ENCODE data around the gene CDON. TPM values are rescaled to one million over a fixed set of nuclear protein-coding genes. Genes with fewer than 3 reads are reported as not detected.
A peak's percentile ranks its signal among the peaks of the same experiment; 100 is the strongest.

CDON gene
- polyA plus RNA-seq, 1 of the 3 experiments (the other 2 are of a cell fraction): 3.7 TPM

DNA sequence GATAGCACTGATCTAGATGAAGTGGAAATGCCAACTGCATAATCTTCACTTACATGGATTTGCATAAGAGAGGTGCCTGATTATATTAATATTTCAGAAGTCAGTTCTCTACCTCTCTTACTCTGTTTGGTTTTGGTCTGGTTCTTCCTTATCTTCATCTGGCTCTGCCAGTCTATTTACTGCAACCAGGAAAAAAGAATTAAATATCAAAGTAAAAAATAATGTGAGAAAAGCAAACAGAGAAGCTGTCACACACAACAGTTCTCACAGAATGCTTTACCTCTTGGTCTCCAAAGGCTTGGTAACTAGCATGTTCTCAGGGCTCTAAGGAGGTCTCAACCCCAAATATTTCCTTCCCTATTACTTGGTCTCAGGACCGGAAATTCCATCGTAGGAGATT is 110.1 kb downstream of the CDON start (continued):
- TF ChIP-seq, protein P1, sequence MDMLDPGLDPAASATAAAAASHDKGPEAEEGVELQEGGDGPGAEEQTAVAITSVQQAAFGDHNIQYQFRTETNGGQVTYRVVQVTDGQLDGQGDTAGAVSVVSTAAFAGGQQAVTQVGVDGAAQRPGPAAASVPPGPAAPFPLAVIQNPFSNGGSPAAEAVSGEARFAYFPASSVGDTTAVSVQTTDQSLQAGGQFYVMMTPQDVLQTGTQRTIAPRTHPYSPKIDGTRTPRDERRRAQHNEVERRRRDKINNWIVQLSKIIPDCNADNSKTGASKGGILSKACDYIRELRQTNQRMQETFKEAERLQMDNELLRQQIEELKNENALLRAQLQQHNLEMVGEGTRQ (IDR thresholded peaks at IDR 0.05; ENCODE audit: borderline replicate concordance, low read depth, low read length): no peak
- TF ChIP-seq, protein P2, sequence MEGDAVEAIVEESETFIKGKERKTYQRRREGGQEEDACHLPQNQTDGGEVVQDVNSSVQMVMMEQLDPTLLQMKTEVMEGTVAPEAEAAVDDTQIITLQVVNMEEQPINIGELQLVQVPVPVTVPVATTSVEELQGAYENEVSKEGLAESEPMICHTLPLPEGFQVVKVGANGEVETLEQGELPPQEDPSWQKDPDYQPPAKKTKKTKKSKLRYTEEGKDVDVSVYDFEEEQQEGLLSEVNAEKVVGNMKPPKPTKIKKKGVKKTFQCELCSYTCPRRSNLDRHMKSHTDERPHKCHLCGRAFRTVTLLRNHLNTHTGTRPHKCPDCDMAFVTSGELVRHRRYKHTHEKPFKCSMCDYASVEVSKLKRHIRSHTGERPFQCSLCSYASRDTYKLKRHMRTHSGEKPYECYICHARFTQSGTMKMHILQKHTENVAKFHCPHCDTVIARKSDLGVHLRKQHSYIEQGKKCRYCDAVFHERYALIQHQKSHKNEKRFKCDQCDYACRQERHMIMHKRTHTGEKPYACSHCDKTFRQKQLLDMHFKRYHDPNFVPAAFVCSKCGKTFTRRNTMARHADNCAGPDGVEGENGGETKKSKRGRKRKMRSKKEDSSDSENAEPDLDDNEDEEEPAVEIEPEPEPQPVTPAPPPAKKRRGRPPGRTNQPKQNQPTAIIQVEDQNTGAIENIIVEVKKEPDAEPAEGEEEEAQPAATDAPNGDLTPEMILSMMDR (IDR thresholded peaks at IDR 0.05): no peak
- TF ChIP-seq RAD21 (IDR thresholded peaks at IDR 0.05; ENCODE audit: low read length) (no peak), JUND (IDR thresholded peaks at IDR 0.05) (no peak)

DNA sequence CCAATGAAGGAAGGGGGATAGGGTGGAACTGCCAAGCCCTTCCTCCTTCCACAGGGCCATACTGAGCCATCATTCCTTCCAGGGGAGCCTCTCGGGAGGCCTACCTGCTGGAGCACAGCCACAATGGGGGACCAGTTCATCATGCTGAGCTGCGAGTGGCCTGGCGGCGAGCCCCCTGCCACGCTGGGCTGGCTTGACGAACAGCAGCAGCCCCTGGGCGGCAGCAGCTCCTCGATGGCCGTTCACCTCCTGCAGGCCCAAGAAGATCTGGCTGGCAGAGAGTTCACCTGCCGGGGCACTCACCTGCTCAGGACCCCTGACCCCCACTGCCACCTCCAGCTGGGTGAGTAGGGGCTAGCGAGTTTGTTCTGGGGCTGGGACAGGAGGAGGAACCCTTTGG is 110.9 kb downstream of the CDON start:
- CTCF ChIA-PET: interaction anchor here (0.8 to 3.5 kb wide), 7 partner anchors 12 to 247 kb away, joined by 3 to 31 read pairs (median 4); no protein-coding TSS in a partner anchor

More for the DNA sequence above, 110.9 kb downstream of the CDON start:
- no peaks in the 10 kb centered on the region for H3K27me3 ChIP-seq (ENCODE audit: insufficient read depth)
- POLR2A ChIA-PET: interaction anchor here (1.6 to 1.8 kb wide), 2 partner anchors 110 to 163 kb away, joined by 8 read pairs; no protein-coding TSS in a partner anchor
- H2AFZ ChIP-seq (ENCODE audit: low read depth): no peak overlapping the region
- H3K4me2 ChIP-seq: no peak overlapping the region
- H3K9me2 ChIP-seq: no peaks in the 10 kb centered on the region
- no peaks in the 10 kb centered on the region for H3K79me2 ChIP-seq (ENCODE audit: insufficient read depth)
- H3K9me3 ChIP-seq: no peaks in the 10 kb centered on the region
- H3K9ac ChIP-seq: no peak overlapping the region
- no peaks in the 10 kb centered on the region for H3F3A ChIP-seq (replicated peaks; ENCODE audit: insufficient read depth)
- H3K4me3 ChIP-seq (ENCODE audit: low read depth in 2 of 2, low read length in 1 of 2): no peak overlapping the region
- TF ChIP-seq FOXM1 (IDR thresholded peaks at IDR 0.05; ENCODE audit: low read depth) (no peak), TCF12 (IDR thresholded peaks at IDR 0.05) (no peak), GATA2 (CRISPR knock-in tag; IDR thresholded peaks at IDR 0.05) (peak; percentile 7; the same call in 1 of the 2 replicates), EZH2phosphoT487 (IDR thresholded peaks at IDR 0.05; ENCODE audit: borderline replicate concordance, low read depth) (no peak), FOSL2 (IDR thresholded peaks at IDR 0.05; ENCODE audit: borderline replicate concordance, low read depth) (no peak)
- TF ChIP-seq, protein P2 (IDR thresholded peaks at IDR 0.05): no peak
- H3K27ac ChIP-seq (ENCODE audit: low read depth in 2 of 2, low read length in 1 of 2): peak overlapping the region in 1 of 2 experiments; percentile 97; a peak in 2 of 4 replicates
- WGBS (ENCODE audit: low lambda C conversion rate): 45% methylated on average over 9 of the region's 11 CpGs
- peaks cover 0 to 51% of the 10 kb centered on the region in 2 experiments; a peak in 2 of 4 replicates for H3K4me1 ChIP-seq (ENCODE audit: control insufficient read depth in 1 of 2, insufficient read depth in 2 of 2, low read depth in 1 of 2, low read length in 1 of 2)
- H3K36me3 ChIP-seq (replicated peaks in 1 of 2; ENCODE audit: control insufficient read depth in 1 of 2, insufficient read depth in 2 of 2, low read length in 1 of 2): peaks cover 0 to 3% of the 10 kb centered on the region in 2 experiments
- no peaks in the 10 kb centered on the region for H4K20me1 ChIP-seq (ENCODE audit: insufficient read depth)
- DNase-seq: peak; percentile 78
